HUES6 (cell line): ENCODE results near the gene ZNF148.
"Not testable (repeated sequence)": the region's sequence is repeated elsewhere in the genome, so short reads cannot be mapped to it uniquely, and the experiment has no call there.

Experiments
- H3K27ac ChIP-seq: 2 replicates; pipeline ENCODE4 v1.7.0; 2013; ENCODE audit warnings: low read depth, mild to moderate bottlenecking, low read length, inconsistent platforms
- H3K27me3 ChIP-seq: 2 replicates; pipeline ENCODE4 v1.6.1; 2013; ENCODE audit warnings: low read length; ENCODE audit not compliant: control insufficient read depth, insufficient read depth
- H3K36me3 ChIP-seq: 2 replicates; pipeline ENCODE4 v1.6.1; 2013; ENCODE audit warnings: low read length; ENCODE audit not compliant: control insufficient read depth, insufficient read depth
- H3K4me1 ChIP-seq: 2 replicates; pipeline ENCODE4 v1.6.1; 2013; ENCODE audit warnings: low read length; ENCODE audit not compliant: control insufficient read depth, insufficient read depth
- H3K4me3 ChIP-seq: 2 replicates; pipeline ENCODE4 v1.5.1; 2013; ENCODE audit warnings: low read depth, low read length
- H3K9ac ChIP-seq: one replicate; pipeline ENCODE4 v1.6.1; 2013; ENCODE audit warnings: mild to moderate bottlenecking, low read length
- H3K9me3 ChIP-seq: 2 replicates; pipeline ENCODE4 v1.6.1; 2013; ENCODE audit warnings: low read depth, low read length; ENCODE audit not compliant: control insufficient read depth, insufficient read depth

Gene ZNF148

GRCh38 chr3:125353128-125353527 lies 22.0 kb downstream of the ZNF148 start:
- Histone ChIP-seq H3K36me3 (no peaks in the 10 kb centered on the region), H3K4me1 (no peaks in the 10 kb centered on the region), H3K9ac (no peak overlapping the region), H3K27me3 (no peaks in the 10 kb centered on the region), H3K4me3 (no peak overlapping the region), H3K27ac (no peak overlapping the region), H3K9me3 (0 out of 2 replicates have a peak, but pooled peaks cover 3% of the 10 kb centered on the region)

GRCh38 chr3:125351814-125352456 lies 23.2 kb downstream of the ZNF148 start:
- H3K4me1 ChIP-seq = no peaks in the 10 kb centered on the region
- no peak overlapping the region for H3K9ac ChIP-seq
- no peak overlapping the region for H3K27ac ChIP-seq
- no peak overlapping the region for H3K4me3 ChIP-seq
- H3K9me3 ChIP-seq = 0 out of 2 replicates have a peak, but pooled peaks cover 3% of the 10 kb centered on the region
- no peaks in the 10 kb centered on the region for H3K36me3 ChIP-seq
- no peaks in the 10 kb centered on the region for H3K27me3 ChIP-seq

GRCh38 chr3:125351152-125351551 lies 24.0 kb downstream of the ZNF148 start:
- Histone ChIP-seq H3K4me1 (no peaks in the 10 kb centered on the region), H3K9me3 (peaks cover 7% of the 10 kb centered on the region), H3K4me3 (no peak overlapping the region), H3K9ac (no peak overlapping the region), H3K27ac (no peak overlapping the region), H3K27me3 (no peaks in the 10 kb centered on the region), H3K36me3 (no peaks in the 10 kb centered on the region)

- Histone ChIP-seq H3K27me3 (no peaks in the 10 kb centered on the region), H3K9ac (no peak overlapping the region), H3K27ac (no peak overlapping the region), H3K9me3 (peaks cover 10% of the 10 kb centered on the region), H3K4me1 (no peaks in the 10 kb centered on the region), H3K36me3 (no peaks in the 10 kb centered on the region), H3K4me3 (no peak overlapping the region)
These were observed 24.5 kb downstream of the ZNF148 start for GRCh38 chr3:125350597-125350996.

GRCh38 chr3:125349556-125350165 lies 25.5 kb downstream of the ZNF148 start:
- Histone ChIP-seq H3K27me3 (no peaks in the 10 kb centered on the region), H3K9me3 (peaks cover 13% of the 10 kb centered on the region), H3K36me3 (no peaks in the 10 kb centered on the region), H3K9ac (no peak overlapping the region), H3K27ac (no peak overlapping the region), H3K4me1 (no peaks in the 10 kb centered on the region), H3K4me3 (no peak overlapping the region)

- H3K4me1 ChIP-seq = no peaks in the 10 kb centered on the region
- H3K4me3 ChIP-seq = no peak overlapping the region
- no peak overlapping the region for H3K9ac ChIP-seq
- H3K27me3 ChIP-seq = no peaks in the 10 kb centered on the region
- H3K9me3 ChIP-seq = peaks cover 19% of the 10 kb centered on the region
- no peak overlapping the region for H3K27ac ChIP-seq
- no peaks in the 10 kb centered on the region for H3K36me3 ChIP-seq
These were observed 26.1 kb downstream of the ZNF148 start for GRCh38 chr3:125349055-125349454.

- not testable (repeated sequence) for H3K9ac ChIP-seq, H3K4me1 ChIP-seq, H3K36me3 ChIP-seq, H3K27ac ChIP-seq, H3K27me3 ChIP-seq, H3K4me3 ChIP-seq
- peaks cover 25% of the 10 kb centered on the region for H3K9me3 ChIP-seq
These were observed 31.8 kb downstream of the ZNF148 start for GRCh38 chr3:125343367-125343766.

- H3K27ac ChIP-seq = no peak overlapping the region
- H3K4me1 ChIP-seq = no peaks in the 10 kb centered on the region
- peaks cover 18% of the 10 kb centered on the region for H3K9me3 ChIP-seq
- H3K4me3 ChIP-seq = no peak overlapping the region
- no peaks in the 10 kb centered on the region for H3K27me3 ChIP-seq
- H3K9ac ChIP-seq = no peak overlapping the region
- no peaks in the 10 kb centered on the region for H3K36me3 ChIP-seq
These were observed 35.0 kb downstream of the ZNF148 start for GRCh38 chr3:125340121-125340520.

GRCh38 chr3:125337506-125337905 lies 37.6 kb downstream of the ZNF148 start:
- Histone ChIP-seq H3K4me3 (no peak overlapping the region), H3K27ac (no peak overlapping the region), H3K9me3 (peaks cover 13% of the 10 kb centered on the region; the same call in 1 of the 2 replicates), H3K4me1 (no peaks in the 10 kb centered on the region), H3K27me3 (no peaks in the 10 kb centered on the region), H3K9ac (no peak overlapping the region), H3K36me3 (no peaks in the 10 kb centered on the region)

GRCh38 chr3:125334675-125335560 lies 40.2 kb downstream of the ZNF148 start:
- no peaks in the 10 kb centered on the region for H3K27me3 ChIP-seq
- no peaks in the 10 kb centered on the region for H3K4me1 ChIP-seq
- H3K9me3 ChIP-seq = peaks cover 8% of the 10 kb centered on the region; the same call in 1 of the 2 replicates
- H3K36me3 ChIP-seq = no peaks in the 10 kb centered on the region
- H3K27ac ChIP-seq = no peak overlapping the region
- H3K4me3 ChIP-seq = no peak overlapping the region
- H3K9ac ChIP-seq = no peak overlapping the region

- Histone ChIP-seq H3K27ac (no peak overlapping the region), H3K4me3 (no peak overlapping the region), H3K27me3 (no peaks in the 10 kb centered on the region)
These were observed 42.6 kb downstream of the ZNF148 start for GRCh38 chr3:125332504-125332903.

More at GRCh38 chr3:125332504-125332903, 42.6 kb downstream of the ZNF148 start:
- Histone ChIP-seq H3K4me1 (no peaks in the 10 kb centered on the region), H3K36me3 (peaks cover 3% of the 10 kb centered on the region; the same call in 1 of the 2 replicates), H3K9me3 (0 out of 2 replicates have a peak, but pooled peaks cover 6% of the 10 kb centered on the region), H3K9ac (no peak overlapping the region)
